ENCODE results near the gene ZNF469.

GRCh38 chr16:88341551-88342290 is 41.0 kb upstream of the ZNF469 start:
- TF ChIP-seq, protein P1, sequence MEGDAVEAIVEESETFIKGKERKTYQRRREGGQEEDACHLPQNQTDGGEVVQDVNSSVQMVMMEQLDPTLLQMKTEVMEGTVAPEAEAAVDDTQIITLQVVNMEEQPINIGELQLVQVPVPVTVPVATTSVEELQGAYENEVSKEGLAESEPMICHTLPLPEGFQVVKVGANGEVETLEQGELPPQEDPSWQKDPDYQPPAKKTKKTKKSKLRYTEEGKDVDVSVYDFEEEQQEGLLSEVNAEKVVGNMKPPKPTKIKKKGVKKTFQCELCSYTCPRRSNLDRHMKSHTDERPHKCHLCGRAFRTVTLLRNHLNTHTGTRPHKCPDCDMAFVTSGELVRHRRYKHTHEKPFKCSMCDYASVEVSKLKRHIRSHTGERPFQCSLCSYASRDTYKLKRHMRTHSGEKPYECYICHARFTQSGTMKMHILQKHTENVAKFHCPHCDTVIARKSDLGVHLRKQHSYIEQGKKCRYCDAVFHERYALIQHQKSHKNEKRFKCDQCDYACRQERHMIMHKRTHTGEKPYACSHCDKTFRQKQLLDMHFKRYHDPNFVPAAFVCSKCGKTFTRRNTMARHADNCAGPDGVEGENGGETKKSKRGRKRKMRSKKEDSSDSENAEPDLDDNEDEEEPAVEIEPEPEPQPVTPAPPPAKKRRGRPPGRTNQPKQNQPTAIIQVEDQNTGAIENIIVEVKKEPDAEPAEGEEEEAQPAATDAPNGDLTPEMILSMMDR (IDR thresholded peaks at IDR 0.05) = no peak
- no peak for TF ChIP-seq POLR2A (IDR thresholded peaks at IDR 0.05)

All from testis (tissue), 2 donors.